Fibroblast of skin of right biceps (primary cell): ENCODE data around the gene TPCN2.

Experiments used
- DNase-seq: peaks from one replicate; pipeline ENCODE4 v3.0.0-alpha.2; 2013

TPCN2 gene

GRCh38 chr11:69078930-69079605 is 30.3 kb downstream of the TPCN2 start:
- no peak for DNase-seq

GRCh38 chr11:69079661-69080256 is 31.0 kb downstream of the TPCN2 start:
- DNase-seq = no peak

- DNase-seq = peak; percentile 26
Observed at GRCh38 chr11:69080257-69080995, 31.7 kb downstream of the TPCN2 start.

- no peak for DNase-seq
Observed at GRCh38 chr11:69081180-69081579, 32.4 kb downstream of the TPCN2 start.

GRCh38 chr11:69083531-69084247 is 35.0 kb downstream of the TPCN2 start:
- DNase-seq = no peak

GRCh38 chr11:69084371-69084770 is 35.6 kb downstream of the TPCN2 start:
- DNase-seq = no peak

GRCh38 chr11:69085490-69086095 is 36.9 kb downstream of the TPCN2 start:
- no peak for DNase-seq

- no peak for DNase-seq
Observed at GRCh38 chr11:69086152-69087132, 37.7 kb downstream of the TPCN2 start.

- no peak for DNase-seq
Observed at GRCh38 chr11:69087133-69087524, 38.4 kb downstream of the TPCN2 start.

GRCh38 chr11:69087811-69088210 is 39.1 kb downstream of the TPCN2 start:
- DNase-seq = no peak

GRCh38 chr11:69088676-69089146 is 40.0 kb downstream of the TPCN2 start:
- peak; percentile 75 for DNase-seq

GRCh38 chr11:69089258-69089657 is 40.5 kb downstream of the TPCN2 start:
- DNase-seq = peak; percentile 90

- DNase-seq = no peak
Observed at GRCh38 chr11:69091638-69092165, 43.0 kb downstream of the TPCN2 start.

GRCh38 chr11:69092263-69092662 is 43.5 kb downstream of the TPCN2 start:
- DNase-seq = no peak

GRCh38 chr11:69093106-69093505 is 44.4 kb downstream of the TPCN2 start:
- DNase-seq = no peak

- DNase-seq = no peak
Observed at GRCh38 chr11:69094111-69094914, 45.6 kb downstream of the TPCN2 start.

- no peak for DNase-seq
Observed at GRCh38 chr11:69094915-69095290, 46.2 kb downstream of the TPCN2 start.

- no peak for DNase-seq
Observed at GRCh38 chr11:69095300-69095699, 46.6 kb downstream of the TPCN2 start.

GRCh38 chr11:69096473-69096872 is 47.7 kb downstream of the TPCN2 start:
- no peak for DNase-seq

GRCh38 chr11:69097263-69097662 is 48.5 kb downstream of the TPCN2 start:
- no peak for DNase-seq

GRCh38 chr11:69099180-69099579 is 50.4 kb downstream of the TPCN2 start:
- DNase-seq = no peak
